GM12878 (cell line): Measurements from ENCODE around the gene ABHD15.
"Not testable (repeated sequence)": the region's sequence is repeated elsewhere in the genome, so short reads cannot be mapped to it uniquely, and the experiment has no call there.

Experiments
- BRCA1 ChIP-seq: IDR thresholded peaks from 2 replicates; pipeline ENCODE4 v1.6.1; 2011; ENCODE audit warnings: low read depth, low read length, improper control_type of control experiment
- CBFB ChIP-seq: IDR thresholded peaks from 2 replicates; pipeline ENCODE4 v1.6.1; 2016; ENCODE audit warnings: antibody characterized with exemption, low read depth
- HDAC6 ChIP-seq: fragments of 200-600 bp; sonication (generic); IDR thresholded peaks from one replicate; pipeline ENCODE4 v1.8.0; 2017; ENCODE audit warnings: antibody characterized with exemption; ENCODE audit not compliant: unreplicated experiment
- MTA3 ChIP-seq: IDR thresholded peaks from 2 replicates; pipeline ENCODE4 v1.6.1; 2012; ENCODE audit warnings: low read length, inconsistent platforms, borderline replicate concordance
- MXI1 ChIP-seq: fragments of 150-350 bp; IDR thresholded peaks from 2 replicates; pipeline ENCODE4 v1.6.1; 2011; ENCODE audit warnings: low read depth, mild to moderate bottlenecking, inconsistent platforms, low read length, improper control_type of control experiment
- POLR2AphosphoS5 ChIP-seq: IDR thresholded peaks from 2 replicates; pipeline ENCODE4 v1.6.1; 2011; ENCODE audit warnings: mild to moderate bottlenecking, low read length, inconsistent platforms
- SIX5 ChIP-seq: IDR thresholded peaks from 2 replicates; pipeline ENCODE4 v1.6.1; 2011; ENCODE audit warnings: mild to moderate bottlenecking, low read depth, low read length, moderate library complexity; ENCODE audit not compliant: severe bottlenecking
- SMARCA5 ChIP-seq: fragments of 450-650 bp; IDR thresholded peaks from 2 replicates; pipeline ENCODE4 v1.6.1; 2017; ENCODE audit warnings: mild to moderate bottlenecking

DNA sequence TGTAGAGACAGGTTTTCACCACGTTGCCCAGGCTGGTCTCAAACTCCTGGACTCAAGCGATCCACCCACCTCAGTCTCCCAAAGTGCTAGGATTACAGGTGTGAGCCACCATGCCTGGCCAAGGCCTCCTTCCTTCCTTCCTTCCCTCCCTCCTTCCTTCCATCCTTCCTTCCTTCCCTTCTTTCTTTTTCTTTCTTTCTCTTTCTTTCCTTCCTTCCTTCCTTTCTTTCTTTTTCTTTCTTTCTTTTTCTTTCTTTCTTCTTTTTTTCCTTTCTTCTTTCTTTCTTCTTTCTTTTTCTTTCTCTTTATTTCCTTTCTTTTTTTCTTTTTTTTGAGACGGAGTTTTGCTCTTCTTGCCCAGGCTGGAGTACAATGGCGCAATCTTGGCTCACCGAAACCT, 8.7 kb downstream of the ABHD15 start:
- TF ChIP-seq MTA3, POLR2AphosphoS5, CBFB, BRCA1, HDAC6, SMARCA5, SIX5, MXI1: not testable (repeated sequence)
